Astrocyte (in vitro differentiated cells and primary cell): ENCODE results near the gene ERVFRD-1.

Experiments
- CTCF ChIP-seq: IDR thresholded peaks from 2 replicates; pipeline ENCODE4 v1.5.1; 2011; ENCODE audit warnings: low read depth, mild to moderate bottlenecking, inconsistent platforms, low read length, moderate library complexity; ENCODE audit not compliant: insufficient read depth
- EZH2 ChIP-seq: IDR thresholded peaks from 2 replicates; pipeline ENCODE4 v1.6.1; 2012; ENCODE audit warnings: mild to moderate bottlenecking, low read length, inconsistent platforms; ENCODE audit not compliant: insufficient read depth

GRCh38 chr6:11140056-11140455 is 28.5 kb upstream of the ERVFRD-1 start:
- TF ChIP-seq CTCF (no peak), EZH2 (no peak)
